Measurements from ENCODE around the gene PMM2.

PMM2 gene

DNA sequence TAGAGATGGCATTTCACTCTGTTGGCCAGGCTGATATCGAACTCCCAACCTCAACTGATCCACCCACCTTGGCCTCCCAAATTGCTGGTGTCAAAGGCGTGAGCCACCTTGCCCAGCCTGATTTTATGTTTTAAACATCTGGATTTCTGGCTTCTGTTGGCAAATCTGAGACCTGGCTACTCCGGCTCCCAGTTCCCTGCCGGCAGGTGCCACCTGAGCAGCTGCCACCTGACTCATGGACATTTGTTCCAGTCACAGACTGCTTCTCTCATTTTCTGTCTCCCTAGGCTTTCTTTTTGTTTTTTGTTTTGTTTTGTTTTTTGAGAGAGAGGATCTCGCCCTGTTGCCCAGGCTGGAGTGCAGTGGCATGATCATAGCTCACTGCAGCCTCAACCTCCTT lies 9.6 kb downstream of the PMM2 start:
- H3K4me3 ChIP-seq (ENCODE audit: low read depth, low read length), result no peak overlapping the region
- TF ChIP-seq, protein P1, sequence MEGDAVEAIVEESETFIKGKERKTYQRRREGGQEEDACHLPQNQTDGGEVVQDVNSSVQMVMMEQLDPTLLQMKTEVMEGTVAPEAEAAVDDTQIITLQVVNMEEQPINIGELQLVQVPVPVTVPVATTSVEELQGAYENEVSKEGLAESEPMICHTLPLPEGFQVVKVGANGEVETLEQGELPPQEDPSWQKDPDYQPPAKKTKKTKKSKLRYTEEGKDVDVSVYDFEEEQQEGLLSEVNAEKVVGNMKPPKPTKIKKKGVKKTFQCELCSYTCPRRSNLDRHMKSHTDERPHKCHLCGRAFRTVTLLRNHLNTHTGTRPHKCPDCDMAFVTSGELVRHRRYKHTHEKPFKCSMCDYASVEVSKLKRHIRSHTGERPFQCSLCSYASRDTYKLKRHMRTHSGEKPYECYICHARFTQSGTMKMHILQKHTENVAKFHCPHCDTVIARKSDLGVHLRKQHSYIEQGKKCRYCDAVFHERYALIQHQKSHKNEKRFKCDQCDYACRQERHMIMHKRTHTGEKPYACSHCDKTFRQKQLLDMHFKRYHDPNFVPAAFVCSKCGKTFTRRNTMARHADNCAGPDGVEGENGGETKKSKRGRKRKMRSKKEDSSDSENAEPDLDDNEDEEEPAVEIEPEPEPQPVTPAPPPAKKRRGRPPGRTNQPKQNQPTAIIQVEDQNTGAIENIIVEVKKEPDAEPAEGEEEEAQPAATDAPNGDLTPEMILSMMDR (IDR thresholded peaks at IDR 0.05; ENCODE audit: borderline replicate concordance, insufficient read depth, low read depth, low read length), result no peak

DNA sequence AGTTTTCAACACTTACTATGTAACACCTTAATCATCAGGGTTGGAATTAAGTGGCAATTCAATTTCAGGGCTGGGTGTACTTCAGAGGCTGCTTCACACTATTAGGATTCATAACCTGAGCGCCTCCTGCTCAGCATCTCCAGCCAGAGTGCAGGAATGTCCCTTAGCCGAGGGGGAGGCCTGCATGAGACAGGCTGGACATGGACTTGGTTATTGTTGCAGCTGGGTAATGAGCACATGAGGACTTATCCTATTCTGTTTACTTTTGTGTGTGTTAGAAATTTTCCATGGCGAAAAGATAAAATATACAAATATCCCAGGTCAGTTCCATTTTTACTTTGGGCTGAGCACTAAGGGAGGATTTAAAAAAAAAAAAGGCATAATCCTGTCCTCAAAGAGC lies 10.4 kb downstream of the PMM2 start:
- no peak overlapping the region for H3K4me3 ChIP-seq (ENCODE audit: low read depth, low read length)
- TF ChIP-seq, protein P1 (IDR thresholded peaks at IDR 0.05; ENCODE audit: borderline replicate concordance, insufficient read depth, low read depth, low read length), result no peak

DNA sequence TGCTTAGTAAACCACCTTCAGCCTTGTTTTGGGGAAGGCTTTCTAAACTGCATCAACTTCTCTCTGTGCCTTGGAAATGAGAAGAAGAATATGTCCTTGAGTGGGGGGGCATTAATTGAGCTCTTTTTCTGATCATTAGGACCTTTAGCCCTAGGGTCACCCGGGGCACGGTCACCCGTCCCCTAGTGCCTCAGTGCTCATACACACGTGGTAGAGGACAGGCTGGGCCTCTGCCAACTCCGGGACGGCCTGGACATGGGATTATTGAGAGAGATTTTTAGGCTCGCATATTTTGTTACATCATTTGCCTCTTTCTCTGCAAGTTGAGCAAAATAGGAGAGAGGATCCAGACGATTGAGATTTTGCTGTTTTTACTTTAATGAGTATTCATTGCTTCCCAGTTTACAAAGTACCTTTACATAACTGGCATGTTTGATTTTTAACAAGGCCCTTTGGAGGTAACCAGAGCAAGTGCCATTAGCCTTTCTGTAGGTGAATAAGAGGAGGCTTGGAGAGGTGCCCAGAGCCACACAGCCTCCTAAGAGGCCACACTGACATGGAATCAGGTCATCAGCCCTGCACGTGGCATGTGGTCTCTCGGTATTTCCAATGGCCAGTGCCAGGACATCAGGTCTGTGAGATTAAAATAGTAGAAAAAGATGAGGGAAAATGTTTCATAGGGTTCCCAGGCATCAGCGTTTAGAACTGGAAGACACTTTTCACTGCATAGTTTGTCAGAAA lies 11.1 kb downstream of the PMM2 start:
- no peak overlapping the region for H3K4me3 ChIP-seq (ENCODE audit: low read depth, low read length)
- TF ChIP-seq, protein P1 (IDR thresholded peaks at IDR 0.05; ENCODE audit: borderline replicate concordance, insufficient read depth, low read depth, low read length), result no peak

DNA sequence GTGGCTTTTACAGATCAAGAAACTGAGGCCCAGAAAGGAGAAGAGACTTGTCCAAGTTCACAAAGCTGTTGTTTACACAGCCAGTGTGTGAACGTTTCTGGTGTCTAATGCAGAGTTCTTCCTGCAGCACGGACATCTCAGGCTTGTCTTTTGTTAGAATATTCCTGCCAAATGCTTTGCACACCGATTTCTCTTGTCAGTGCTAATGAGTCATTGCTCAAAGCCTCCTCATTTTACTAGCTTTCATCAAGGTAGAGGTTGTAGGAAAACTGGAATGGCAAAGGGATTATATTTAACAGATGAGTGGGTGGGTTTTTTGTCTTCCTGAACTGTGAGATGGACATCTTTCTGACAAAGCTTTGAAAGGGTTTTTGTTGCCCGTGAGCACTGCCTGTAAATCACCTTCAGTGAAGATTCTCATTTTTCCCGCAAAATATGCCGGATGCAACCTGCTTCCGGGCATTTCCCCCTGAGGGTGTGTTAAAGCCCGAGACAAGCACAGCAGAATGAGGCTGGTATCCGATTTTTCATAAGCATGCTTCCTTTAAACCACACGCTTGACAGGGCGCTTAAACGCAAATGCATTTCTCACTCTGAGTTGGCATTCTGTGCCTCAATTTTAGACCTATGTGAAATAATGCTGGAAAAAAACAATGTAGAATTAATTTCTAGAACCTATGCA lies 14.7 kb downstream of the PMM2 start:
- TF ChIP-seq, protein P1 (IDR thresholded peaks at IDR 0.05; ENCODE audit: borderline replicate concordance, insufficient read depth, low read depth, low read length), result no peak
- no peak overlapping the region for H3K4me3 ChIP-seq (ENCODE audit: low read depth, low read length)

DNA sequence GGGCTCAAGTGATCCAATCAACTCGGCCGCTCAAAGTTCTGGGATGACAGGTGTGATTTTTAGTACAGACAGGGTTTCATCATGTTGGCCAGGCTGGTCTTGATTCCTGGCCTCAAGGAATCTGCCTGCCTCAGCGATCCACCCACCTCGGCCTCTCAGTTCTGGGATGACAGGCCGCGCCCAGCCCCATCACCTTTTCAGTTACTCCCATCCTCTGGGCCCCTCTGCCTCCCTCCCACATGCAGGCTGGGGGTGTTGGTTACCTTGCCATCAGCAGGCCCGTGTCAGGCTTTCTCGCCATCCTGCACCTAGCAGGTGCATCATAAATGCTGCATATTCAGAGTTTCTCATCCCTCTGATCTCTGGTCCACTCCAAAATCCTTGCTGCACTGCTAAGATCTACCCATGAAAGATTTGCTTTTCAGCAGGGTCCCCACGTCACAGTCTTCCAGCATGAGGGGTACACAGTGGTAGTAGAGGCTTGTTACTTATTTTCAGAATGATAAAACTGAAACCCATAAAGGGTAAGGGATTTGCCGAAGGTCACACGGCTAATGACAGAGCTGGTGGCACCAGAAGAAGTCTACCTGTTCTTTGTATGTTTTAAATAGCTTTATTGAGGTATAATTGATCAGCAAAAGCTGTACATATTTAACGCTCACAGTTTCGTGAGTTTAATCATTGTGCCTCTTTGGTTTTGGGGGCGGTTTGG lies 16.6 kb downstream of the PMM2 start:
- TF ChIP-seq, protein P1 (IDR thresholded peaks at IDR 0.05; ENCODE audit: borderline replicate concordance, insufficient read depth, low read depth, low read length), result no peak
- no peak overlapping the region for H3K4me3 ChIP-seq (ENCODE audit: low read depth, low read length)

DNA sequence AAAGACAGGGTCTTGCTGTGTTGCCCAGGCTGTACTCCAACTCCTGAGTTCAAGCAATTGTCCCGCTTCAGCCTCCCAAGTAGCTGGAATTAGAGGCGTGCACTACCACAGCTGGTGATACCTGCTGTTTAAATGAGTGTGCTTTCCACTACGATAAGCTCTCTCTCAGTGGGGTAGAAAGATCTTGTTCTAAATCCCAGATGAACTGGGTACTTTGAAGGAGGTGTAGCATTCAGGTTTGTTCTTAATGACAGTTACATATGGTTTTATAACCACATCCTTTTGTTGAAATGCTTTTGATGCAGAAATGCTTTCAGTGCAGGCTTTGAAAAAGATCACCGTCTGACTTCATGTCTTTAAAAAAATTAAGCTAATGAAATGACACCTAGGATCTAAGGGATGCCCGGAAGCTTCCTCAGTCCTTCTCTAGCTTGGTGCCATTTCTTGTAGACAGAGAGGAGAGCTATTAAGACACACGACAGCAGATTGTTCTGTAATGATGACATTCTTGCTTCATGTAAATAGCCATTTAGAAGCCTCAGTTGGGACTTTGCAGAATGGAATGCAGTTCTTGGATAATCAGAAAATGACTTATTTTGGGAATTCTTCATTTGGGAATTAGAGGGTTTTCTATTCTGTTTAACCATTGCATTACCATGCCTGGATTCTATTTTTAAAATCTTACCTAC lies 19.5 kb downstream of the PMM2 start:
- H3K4me3 ChIP-seq (ENCODE audit: low read depth, low read length), result no peak overlapping the region
- TF ChIP-seq, protein P1 (IDR thresholded peaks at IDR 0.05; ENCODE audit: borderline replicate concordance, insufficient read depth, low read depth, low read length), result no peak
